GM12878 (cell line): ENCODE results near the gene CNMD. TPM values are rescaled to one million over a fixed set of nuclear protein-coding genes. Genes with fewer than 3 reads are reported as not detected.

Source experiments
- ATAC-seq: fragments of 200-7000 bp; cut with Tn5 transposase; 3 replicates; pipeline ENCODE4 v1.9.1; 2020; ENCODE audit warnings: mild to moderate bottlenecking, moderate library complexity
- BruUV-seq: library from RNA; stranded (reverse); fragments of 400-500 nt; replicated peaks from 2 replicates; lab custom pipeline; 2021; lab: Mats Ljungman, UMichigan
- CTCF ChIA-PET: fragments of 300-600 bp; sonication (Branson Sonifier 250); formaldehyde crosslinking; extraction: SDS; loops from one replicate; lab custom pipeline; 2021; ENCODE audit warnings: inconsistent platforms; lab: Yijun Ruan, JAX
- POLR2A ChIA-PET: fragments of 350-600 bp; formaldehyde crosslinking; extraction: SDS; loops from one replicate; lab custom pipeline; 2021; ENCODE audit warnings: inconsistent platforms; lab: Charles Lee
- RAD21 ChIA-PET: fragments of 300-600 bp; sonication (Branson Sonifier 250); formaldehyde crosslinking; loops from one replicate; lab custom pipeline; 2023; ENCODE audit warnings: antibody characterized with exemption; ENCODE audit not compliant: unreplicated experiment; lab: Charles Lee
- SMC1A ChIA-PET: fragments of 300-600 bp; sonication (Branson Sonifier 250); formaldehyde crosslinking; loops from one replicate; lab custom pipeline; 2023; ENCODE audit not compliant: unreplicated experiment, uncharacterized antibody; lab: Charles Lee
- DNase-seq: peaks from one replicate; pipeline ENCODE4 v3.0.0-alpha.2; 2011; ENCODE audit warnings: low read depth, low spot score
- FAIRE-seq: peaks from 3 replicates; lab custom pipeline; 2011; peaks lifted over from hg19 to GRCh38; lab: Jason Lieb, UNC
- H2AFZ ChIP-seq: 2 replicates; pipeline ENCODE4 v1.6.0; 2011; ENCODE audit warnings: low read depth, low read length, control low read depth; ENCODE audit not compliant: control insufficient read depth
- H3K27ac ChIP-seq: 2 replicates; pipeline ENCODE4 v1.5.1; 2011; ENCODE audit warnings: control low read depth; ENCODE audit not compliant: control insufficient read depth, insufficient read depth
- H3K27me3 ChIP-seq, 2 experiments: replicated peaks in 1 of 2; 2 replicates each; pipeline versions ENCODE4 v1.6.0 to v1.6.1; 2011; ENCODE audit warnings: low read length in 1 of 2; ENCODE audit not compliant: control insufficient read depth in 2 of 2, insufficient read depth in 2 of 2
- H3K36me3 ChIP-seq, 2 experiments: 2 replicates each; pipeline ENCODE4 v1.5.1; 2011; ENCODE audit warnings: low read length in 1 of 2; ENCODE audit not compliant: control insufficient read depth in 2 of 2, insufficient read depth in 2 of 2
- H3K4me1 ChIP-seq: 2 replicates; pipeline ENCODE4 v1.6.1; 2011; ENCODE audit warnings: mild to moderate bottlenecking, low read length, moderate library complexity, mixed read lengths; ENCODE audit not compliant: control insufficient read depth, insufficient read depth
- H3K4me2 ChIP-seq: 2 replicates; pipeline ENCODE4 v1.6.0; 2011; ENCODE audit warnings: control low read depth; ENCODE audit not compliant: control insufficient read depth, insufficient read depth
- H3K4me3 ChIP-seq: fragments of 200-600 bp; sonication (generic); 2 replicates; pipeline ENCODE4 v1.5.1; 2016
- H3K79me2 ChIP-seq: 2 replicates; pipeline ENCODE4 v1.6.0; 2011; ENCODE audit warnings: low read length; ENCODE audit not compliant: control insufficient read depth, insufficient read depth
- H3K9ac ChIP-seq: 2 replicates; pipeline ENCODE4 v1.8.0; 2011; ENCODE audit warnings: low read length, control low read depth, mixed read lengths; ENCODE audit not compliant: control insufficient read depth, insufficient read depth
- H3K9me3 ChIP-seq: replicated peaks from 3 replicates; pipeline ENCODE4 v1.5.1; 2011; ENCODE audit warnings: mild to moderate bottlenecking, low read length; ENCODE audit not compliant: control insufficient read depth, insufficient read depth
- H4K20me1 ChIP-seq: 2 replicates; pipeline ENCODE4 v1.6.0; 2011; ENCODE audit not compliant: control insufficient read depth, insufficient read depth
- ASH2L ChIP-seq: fragments of 300-600, 200-600 bp; sonication (generic); IDR thresholded peaks from 2 replicates; pipeline ENCODE4 v1.6.1; 2017; ENCODE audit warnings: low read depth, mild to moderate bottlenecking, borderline replicate concordance
- CREM ChIP-seq: IDR thresholded peaks from 2 replicates; pipeline ENCODE4 v1.6.1; 2014; ENCODE audit warnings: antibody characterized with exemption, low read depth
- HDGF ChIP-seq: fragments of 450-650 bp; IDR thresholded peaks from 2 replicates; pipeline ENCODE4 v1.6.1; 2016; ENCODE audit warnings: antibody characterized with exemption
- HSF1 ChIP-seq: fragments of 150-350 bp; IDR thresholded peaks from 2 replicates; pipeline ENCODE4 v1.6.1; 2014; ENCODE audit warnings: mild to moderate bottlenecking, low read depth, low read length
- IKZF2 ChIP-seq, 2 experiments: fragments of 450-650 bp; IDR thresholded peaks; 2 replicates each; pipeline ENCODE4 v1.6.1; 2017; ENCODE audit warnings: mild to moderate bottlenecking in 2 of 2, moderate library complexity in 2 of 2
- NFYB ChIP-seq: IDR thresholded peaks from 2 replicates; pipeline ENCODE4 v1.6.1; 2011; ENCODE audit warnings: low read depth, mild to moderate bottlenecking, low read length, improper control_type of control experiment, moderate library complexity; ENCODE audit not compliant: insufficient read depth
- POLR2AphosphoS5 ChIP-seq: IDR thresholded peaks from 2 replicates; pipeline ENCODE4 v1.6.1; 2011; ENCODE audit warnings: mild to moderate bottlenecking, low read length, inconsistent platforms
- RUNX3 ChIP-seq: IDR thresholded peaks from 2 replicates; pipeline ENCODE4 v1.6.1; 2012; ENCODE audit warnings: low read length, inconsistent platforms
- USF2 ChIP-seq: IDR thresholded peaks from 2 replicates; pipeline ENCODE4 v1.6.1; 2011; ENCODE audit warnings: low read depth, low read length, improper control_type of control experiment, borderline replicate concordance
- WGBS: methylation state at CpG from one replicate; pipeline ENCODE4 v1.1.6; 2016; ENCODE audit warnings: low lambda C conversion rate; ENCODE audit not compliant: insufficient replicate concordance, insufficient coverage; ENCODE audit errors: missing lambda C conversion rate; 5-methylcytosine and 5-hydroxymethylcytosine counted together
- in situ Hi-C: fragments of 300-500 bp; cut with MboI; formaldehyde crosslinking; loops from 9 replicates; pipeline ENCODE4 v1.14.3; 2018; ENCODE audit warnings: mixed read lengths
- intact Hi-C: fragments of 100-400 bp; cut with micrococcal nuclease; formaldehyde crosslinking; loops from one replicate; pipeline ENCODE4 v1.14.2; 2022; ENCODE audit not compliant: unreplicated experiment
- polyA plus RNA-seq, 11 experiments: library from polyadenylated mRNA; depleted of rRNA in 4 of 11; unstranded in 6 of 11; stranded (reverse) in 5 of 11; fragments of >200 nt; fragmentation: Nextera tagmentation in 4 of 11; fragmentation: Illumina TruSeq in 1 of 11; extraction: Ambion mirVana in 4 of 11; extraction: Trizol in 1 of 11; gene quantifications; 1 replicate in 1 of 11; 2 replicates in 10 of 11; pipeline versions ENCODE4 v1.2.1 to v1.2.3, GENCODE V29; 2011 to 2016; ENCODE audit warnings: inconsistent platforms in 2 of 11, missing spikeins in 2 of 11, low read depth in 1 of 11
- total RNA-seq, 4 experiments: library from RNA; depleted of rRNA in 3 of 4; stranded (reverse); fragments of >200 nt in 3 of 4; fragmentation: Illumina TruSeq in 1 of 4; extraction: Trizol in 1 of 4; gene quantifications; 2 replicates each; pipeline versions ENCODE4 v1.2.1 to v1.2.3, GENCODE V29; 2013 to 2021
- TF ChIP-seq, protein P1 (sequence below): fragments of 150-350 bp; IDR thresholded peaks from 2 replicates; pipeline ENCODE4 v1.6.1; 2016; ENCODE audit warnings: low read depth, low read length

Gene CNMD
- total and polyA plus RNA-seq, 10 of the 15 experiments (the other 5 are each of a cell fraction or from before 2014, with no cell fraction given), result 0.31 to 1.6 (median 0.73) TPM

DNA sequence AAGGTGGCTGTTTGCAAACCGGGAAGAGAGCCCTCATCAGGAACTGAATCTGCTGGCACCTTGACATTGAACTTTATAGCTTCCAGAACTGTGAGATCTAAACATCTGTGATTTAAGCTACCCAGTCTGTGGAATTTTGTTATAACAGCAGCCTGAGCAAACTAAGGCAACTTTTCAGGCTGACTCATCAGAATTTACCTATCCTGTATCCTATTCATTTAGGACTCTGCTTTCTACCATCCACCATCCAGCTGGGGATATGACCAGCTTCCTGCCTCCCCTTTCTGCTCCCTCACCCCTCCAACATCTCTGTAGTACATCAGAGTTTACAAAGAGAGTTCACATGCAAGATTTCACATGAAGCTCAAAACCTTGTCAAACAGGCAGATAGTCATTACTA lies 11.1 kb upstream of the CNMD start:
- Histone ChIP-seq H3K27me3 (no peaks in the 10 kb centered on the region; a peak in 1 of 4 replicates), H3K9ac (no peak overlapping the region), H3K27ac (no peak overlapping the region), H3K4me3 (no peak overlapping the region), H3K4me1 (no peaks in the 10 kb centered on the region), H2AFZ (no peak overlapping the region), H3K79me2 (no peaks in the 10 kb centered on the region), H3K4me2 (no peak overlapping the region), H4K20me1 (no peaks in the 10 kb centered on the region), H3K9me3 (no peaks in the 10 kb centered on the region), H3K36me3 (no peaks in the 10 kb centered on the region)
- intact Hi-C loops (no loop called here), in situ Hi-C loops (no loop called here)
- ChIA-PET SMC1A (interaction anchor here (0.7 to 2.2 kb wide), 12 partner anchors 8 to 93 kb away, joined by 3 to 6 read pairs (median 4); no protein-coding TSS in a partner anchor), RAD21 (interaction anchor here (0.6 to 1.5 kb wide), 6 partner anchors 14 to 74 kb away, joined by 3 to 4 read pairs (median 3); no protein-coding TSS in a partner anchor), CTCF (interaction anchor here (0.9 to 1.6 kb wide), 3 partner anchors 14 to 59 kb away, joined by 3 read pairs; no protein-coding TSS in a partner anchor), POLR2A (interaction anchor here (1.4 kb wide), 1 partner anchor 18 kb away, joined by 4 read pairs; no protein-coding TSS in a partner anchor)
- ATAC-seq, result no peak
- no TSS peak for BruUV-seq
- FAIRE-seq, result no peak
- DNase-seq, result no peak
- TF ChIP-seq CREM (no peak), POLR2AphosphoS5 (no peak)
- WGBS, result 42% methylated on average over 1 of the region's 1 CpG

GRCh38 chr13:52749419-52749818 lies 9.8 kb upstream of the CNMD start:
- SMC1A ChIA-PET, result interaction anchor here (7.4 kb wide), 1 partner anchor 16 kb away, joined by 52 read pairs; no protein-coding TSS in a partner anchor
- no peaks in the 10 kb centered on the region for H3K9me3 ChIP-seq
- H2AFZ ChIP-seq, result no peak overlapping the region
- H3K4me3 ChIP-seq, result no peak overlapping the region
- intact Hi-C loops (no loop called here), in situ Hi-C loops (no loop called here)
- POLR2A ChIA-PET, result no interaction called here
- RAD21 ChIA-PET, result no interaction called here
- H3K27me3 ChIP-seq, result no peaks in the 10 kb centered on the region; a peak in 1 of 4 replicates
- H3K9ac ChIP-seq, result no peak overlapping the region
- WGBS, result 19% methylated on average over 5 of the region's 5 CpGs
- H3K36me3 ChIP-seq, result no peaks in the 10 kb centered on the region
- H3K4me1 ChIP-seq, result no peaks in the 10 kb centered on the region
- no peak overlapping the region for H3K27ac ChIP-seq
- no peak for ATAC-seq
- no peak overlapping the region for H3K4me2 ChIP-seq
- H3K79me2 ChIP-seq, result no peaks in the 10 kb centered on the region
- no peaks in the 10 kb centered on the region for H4K20me1 ChIP-seq
- BruUV-seq, result no TSS peak
- FAIRE-seq, result no peak
- CTCF ChIA-PET, result no interaction called here
- DNase-seq, result no peak
- TF ChIP-seq USF2 (no peak), NFYB (no peak), ASH2L (no peak), HSF1 (no peak), RUNX3 (no peak), IKZF2 (IDR thresholded peaks at IDR 0.05) (no peak), HDGF (no peak)
- TF ChIP-seq, protein P1, sequence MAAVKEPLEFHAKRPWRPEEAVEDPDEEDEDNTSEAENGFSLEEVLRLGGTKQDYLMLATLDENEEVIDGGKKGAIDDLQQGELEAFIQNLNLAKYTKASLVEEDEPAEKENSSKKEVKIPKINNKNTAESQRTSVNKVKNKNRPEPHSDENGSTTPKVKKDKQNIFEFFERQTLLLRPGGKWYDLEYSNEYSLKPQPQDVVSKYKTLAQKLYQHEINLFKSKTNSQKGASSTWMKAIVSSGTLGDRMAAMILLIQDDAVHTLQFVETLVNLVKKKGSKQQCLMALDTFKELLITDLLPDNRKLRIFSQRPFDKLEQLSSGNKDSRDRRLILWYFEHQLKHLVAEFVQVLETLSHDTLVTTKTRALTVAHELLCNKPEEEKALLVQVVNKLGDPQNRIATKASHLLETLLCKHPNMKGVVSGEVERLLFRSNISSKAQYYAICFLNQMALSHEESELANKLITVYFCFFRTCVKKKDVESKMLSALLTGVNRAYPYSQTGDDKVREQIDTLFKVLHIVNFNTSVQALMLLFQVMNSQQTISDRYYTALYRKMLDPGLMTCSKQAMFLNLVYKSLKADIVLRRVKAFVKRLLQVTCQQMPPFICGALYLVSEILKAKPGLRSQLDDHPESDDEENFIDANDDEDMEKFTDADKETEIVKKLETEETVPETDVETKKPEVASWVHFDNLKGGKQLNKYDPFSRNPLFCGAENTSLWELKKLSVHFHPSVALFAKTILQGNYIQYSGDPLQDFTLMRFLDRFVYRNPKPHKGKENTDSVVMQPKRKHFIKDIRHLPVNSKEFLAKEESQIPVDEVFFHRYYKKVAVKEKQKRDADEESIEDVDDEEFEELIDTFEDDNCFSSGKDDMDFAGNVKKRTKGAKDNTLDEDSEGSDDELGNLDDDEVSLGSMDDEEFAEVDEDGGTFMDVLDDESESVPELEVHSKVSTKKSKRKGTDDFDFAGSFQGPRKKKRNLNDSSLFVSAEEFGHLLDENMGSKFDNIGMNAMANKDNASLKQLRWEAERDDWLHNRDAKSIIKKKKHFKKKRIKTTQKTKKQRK, result no peak
